ENCODE data around the gene FKTN.

DNA sequence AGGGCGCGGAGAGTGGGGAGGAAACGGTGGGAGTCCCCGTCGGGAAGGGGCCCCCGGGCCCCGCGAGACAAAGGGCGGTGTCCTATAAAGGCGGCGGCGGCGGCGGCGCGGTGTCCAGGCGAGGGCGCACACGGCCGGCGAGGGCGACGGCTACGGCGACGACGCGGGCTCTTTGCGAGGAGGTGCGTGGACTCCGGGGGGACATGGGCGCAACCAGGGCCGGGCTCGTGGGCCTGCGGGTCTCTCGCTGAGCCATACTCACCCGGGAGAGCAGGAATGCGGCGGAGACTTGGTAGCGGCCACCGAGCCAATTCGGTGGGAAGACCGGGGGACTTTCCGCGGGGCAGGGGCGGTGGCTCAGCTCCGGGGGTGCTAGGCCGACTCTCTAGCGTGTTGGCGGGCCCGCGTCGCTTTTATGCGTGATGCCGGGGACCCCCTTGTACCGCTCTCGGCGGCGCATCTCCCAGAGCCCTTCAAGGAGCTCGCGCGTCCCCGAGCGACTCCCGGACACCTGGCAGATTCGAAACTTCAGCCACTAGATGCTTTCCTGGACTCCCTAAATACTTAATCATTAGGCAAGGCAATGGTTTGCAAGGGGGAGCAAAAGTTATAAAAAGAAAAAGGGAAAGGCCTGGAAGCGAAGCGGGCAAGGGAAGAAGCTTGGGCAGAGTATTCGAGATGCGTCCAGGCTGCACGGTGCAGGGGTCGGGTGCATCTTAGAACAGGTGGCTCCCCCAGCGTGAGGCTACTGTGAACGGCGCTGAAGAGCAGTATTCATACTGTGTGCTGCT lies 98.4 kb downstream of the FKTN start:
- TF ChIP-seq, protein P1, sequence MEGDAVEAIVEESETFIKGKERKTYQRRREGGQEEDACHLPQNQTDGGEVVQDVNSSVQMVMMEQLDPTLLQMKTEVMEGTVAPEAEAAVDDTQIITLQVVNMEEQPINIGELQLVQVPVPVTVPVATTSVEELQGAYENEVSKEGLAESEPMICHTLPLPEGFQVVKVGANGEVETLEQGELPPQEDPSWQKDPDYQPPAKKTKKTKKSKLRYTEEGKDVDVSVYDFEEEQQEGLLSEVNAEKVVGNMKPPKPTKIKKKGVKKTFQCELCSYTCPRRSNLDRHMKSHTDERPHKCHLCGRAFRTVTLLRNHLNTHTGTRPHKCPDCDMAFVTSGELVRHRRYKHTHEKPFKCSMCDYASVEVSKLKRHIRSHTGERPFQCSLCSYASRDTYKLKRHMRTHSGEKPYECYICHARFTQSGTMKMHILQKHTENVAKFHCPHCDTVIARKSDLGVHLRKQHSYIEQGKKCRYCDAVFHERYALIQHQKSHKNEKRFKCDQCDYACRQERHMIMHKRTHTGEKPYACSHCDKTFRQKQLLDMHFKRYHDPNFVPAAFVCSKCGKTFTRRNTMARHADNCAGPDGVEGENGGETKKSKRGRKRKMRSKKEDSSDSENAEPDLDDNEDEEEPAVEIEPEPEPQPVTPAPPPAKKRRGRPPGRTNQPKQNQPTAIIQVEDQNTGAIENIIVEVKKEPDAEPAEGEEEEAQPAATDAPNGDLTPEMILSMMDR (IDR thresholded peaks at IDR 0.05), result peak; percentile 35
- no peak for TF ChIP-seq EZH2 (IDR thresholded peaks at IDR 0.05; ENCODE audit: borderline replicate concordance, insufficient read depth, low read depth, low read length, poor library complexity, severe bottlenecking)
